ENCODE measurements around the gene AQP7.

GRCh38 chr9:33374634-33375237 lies 27.6 kb downstream of the AQP7 start:
- TF ChIP-seq CTCF (IDR thresholded peaks at IDR 0.05) (peak; percentile 71 to 87 (median 83)), POLR2A (IDR thresholded peaks at IDR 0.05) (no peak)
